Measurements from ENCODE around the gene ANKRD44. TPM values are rescaled to one million over a fixed set of nuclear protein-coding genes. Genes with fewer than 3 reads are reported as not detected.

Gene ANKRD44
- total RNA-seq, 1 experiment from 2014 or later, result 7.1 TPM

GRCh38 chr2:197054437-197054836, 256.1 kb downstream of the ANKRD44 start:
- DNase-seq, result no peak
- Mint-ChIP-seq H3K9me3 (ENCODE audit: low read depth, unreplicated experiment) (peaks cover 9% of the 10 kb centered on the region), H3K4me3 (ENCODE audit: low read depth, unreplicated experiment) (no peak overlapping the region), H3K27me3 (ENCODE audit: unreplicated experiment) (no peaks in the 10 kb centered on the region), H3K36me3 (ENCODE audit: insufficient read depth, unreplicated experiment) (no peaks in the 10 kb centered on the region), H3K4me1 (ENCODE audit: low read depth, unreplicated experiment) (no peaks in the 10 kb centered on the region), H3K27ac (ENCODE audit: unreplicated experiment) (no peak overlapping the region)
- no TSS peak for BruUV-seq (replicated peaks)
- intact Hi-C loops (cut with micrococcal nuclease; ENCODE audit: unreplicated experiment), result no loop called here
- CTCF ChIA-PET, result no interaction called here
- no peak for TF ChIP-seq CTCF (IDR thresholded peaks at IDR 0.05; ENCODE audit: unreplicated experiment)

GRCh38 chr2:197052356-197052755, 258.2 kb downstream of the ANKRD44 start:
- Mint-ChIP-seq H3K4me1 (ENCODE audit: low read depth, unreplicated experiment) (no peaks in the 10 kb centered on the region), H3K4me3 (ENCODE audit: low read depth, unreplicated experiment) (no peak overlapping the region), H3K36me3 (ENCODE audit: insufficient read depth, unreplicated experiment) (no peaks in the 10 kb centered on the region), H3K27me3 (ENCODE audit: unreplicated experiment) (no peaks in the 10 kb centered on the region), H3K27ac (ENCODE audit: unreplicated experiment) (no peak overlapping the region), H3K9me3 (ENCODE audit: low read depth, unreplicated experiment) (peaks cover 9% of the 10 kb centered on the region)
- CTCF ChIA-PET, result no interaction called here
- intact Hi-C loops (cut with micrococcal nuclease; ENCODE audit: unreplicated experiment), result no loop called here
- DNase-seq, result no peak
- no peak for TF ChIP-seq CTCF (IDR thresholded peaks at IDR 0.05; ENCODE audit: unreplicated experiment)
- no TSS peak for BruUV-seq (replicated peaks)

- no peak overlapping the region for H3K27ac Mint-ChIP-seq (ENCODE audit: unreplicated experiment)
- DNase-seq, result no peak
- H3K27me3 Mint-ChIP-seq (ENCODE audit: unreplicated experiment), result no peaks in the 10 kb centered on the region
- no peak for TF ChIP-seq CTCF (IDR thresholded peaks at IDR 0.05; ENCODE audit: unreplicated experiment)
- BruUV-seq (replicated peaks), result no TSS peak
- no peak overlapping the region for H3K4me3 Mint-ChIP-seq (ENCODE audit: low read depth, unreplicated experiment)
- H3K36me3 Mint-ChIP-seq (ENCODE audit: insufficient read depth, unreplicated experiment), result no peaks in the 10 kb centered on the region
- intact Hi-C loops (cut with micrococcal nuclease; ENCODE audit: unreplicated experiment), result no loop called here
- H3K9me3 Mint-ChIP-seq (ENCODE audit: low read depth, unreplicated experiment), result no peaks in the 10 kb centered on the region
- no peaks in the 10 kb centered on the region for H3K4me1 Mint-ChIP-seq (ENCODE audit: low read depth, unreplicated experiment)
- CTCF ChIA-PET, result no interaction called here
These were observed 265.5 kb downstream of the ANKRD44 start for GRCh38 chr2:197045115-197045514.

GRCh38 chr2:197042739-197043196, 267.8 kb downstream of the ANKRD44 start:
- no TSS peak for BruUV-seq (replicated peaks)
- CTCF ChIA-PET, result no interaction called here
- H3K27me3 Mint-ChIP-seq (ENCODE audit: unreplicated experiment), result no peaks in the 10 kb centered on the region

More at GRCh38 chr2:197042739-197043196, 267.8 kb downstream of the ANKRD44 start:
- Mint-ChIP-seq H3K36me3 (ENCODE audit: insufficient read depth, unreplicated experiment) (no peaks in the 10 kb centered on the region), H3K4me3 (ENCODE audit: low read depth, unreplicated experiment) (no peak overlapping the region), H3K27ac (ENCODE audit: unreplicated experiment) (no peak overlapping the region), H3K9me3 (ENCODE audit: low read depth, unreplicated experiment) (no peaks in the 10 kb centered on the region), H3K4me1 (ENCODE audit: low read depth, unreplicated experiment) (no peaks in the 10 kb centered on the region)
- no peak for TF ChIP-seq CTCF (IDR thresholded peaks at IDR 0.05; ENCODE audit: unreplicated experiment)
- no peak for DNase-seq
- intact Hi-C loops (cut with micrococcal nuclease; ENCODE audit: unreplicated experiment), result no loop called here

All from Calu3 (cell line).